Liver (tissue), 9 donors: ENCODE measurements around the gene UQCRHL. TPM values are rescaled to one million over a fixed set of nuclear protein-coding genes. Genes with fewer than 3 reads are reported as not detected.

Experiments used
- DNase-seq: peaks from one replicate; pipeline ENCODE4 v3.0.0-alpha.2; 2017; ENCODE audit warnings: low spot score
- H3K27ac ChIP-seq, 2 donors: one replicate each; pipeline ENCODE4 v1.7.0; 2013; ENCODE audit warnings: inconsistent platforms in 2 of 2, low read length in 2 of 2, control low read depth in 1 of 2, low read depth in 1 of 2, mild to moderate bottlenecking in 1 of 2
- H3K27me3 ChIP-seq, 4 donors: one replicate each; pipeline versions ENCODE4 v1.6.1 to v1.7.0; 2013; ENCODE audit warnings: low read length in 3 of 4, inconsistent platforms in 1 of 4, mild to moderate bottlenecking in 1 of 4, moderate library complexity in 1 of 4; ENCODE audit not compliant: control insufficient read depth in 4 of 4, insufficient read depth in 4 of 4
- H3K36me3 ChIP-seq, 4 donors: one replicate each; pipeline versions ENCODE4 v1.6.1 to v1.7.0; 2013; ENCODE audit warnings: low read length in 3 of 4, mild to moderate bottlenecking in 3 of 4, low read depth in 1 of 4, moderate library complexity in 1 of 4; ENCODE audit not compliant: control insufficient read depth in 4 of 4, insufficient read depth in 3 of 4
- H3K4me1 ChIP-seq, 4 donors: one replicate each; pipeline versions ENCODE4 v1.6.1 to v1.7.0; 2013; ENCODE audit warnings: low read length in 3 of 4, mild to moderate bottlenecking in 3 of 4, moderate library complexity in 1 of 4; ENCODE audit not compliant: control insufficient read depth in 4 of 4, insufficient read depth in 4 of 4
- H3K4me3 ChIP-seq, 3 donors: one replicate each; pipeline versions ENCODE4 v1.6.1 to v1.7.0; 2013; ENCODE audit warnings: low read length in 3 of 3, control low read depth in 1 of 3, low read depth in 1 of 3, mild to moderate bottlenecking in 1 of 3
- H3K9ac ChIP-seq, 2 donors: one replicate each; pipeline ENCODE4 v1.7.0; 2013; ENCODE audit warnings: low read length in 2 of 2, mild to moderate bottlenecking in 2 of 2, moderate library complexity in 2 of 2, control low read depth in 1 of 2, low read depth in 1 of 2
- H3K9me3 ChIP-seq, 4 donors: one replicate each; pipeline versions ENCODE4 v1.6.1 to v1.7.0; 2013; ENCODE audit warnings: low read length in 3 of 4; ENCODE audit not compliant: control insufficient read depth in 4 of 4
- EGR1 ChIP-seq, 2 donors: IDR thresholded peaks; 2 replicates each; pipeline ENCODE4 v1.6.1; 2016 to 2018; ENCODE audit warnings: antibody characterized with exemption in 2 of 2, low read depth in 2 of 2
- FOXA1 ChIP-seq: IDR thresholded peaks from 2 replicates; pipeline ENCODE4 v1.6.1; 2016; ENCODE audit warnings: antibody characterized with exemption
- FOXA2 ChIP-seq: IDR thresholded peaks from 2 replicates; pipeline ENCODE4 v1.6.1; 2016; ENCODE audit warnings: antibody characterized with exemption
- GABPA ChIP-seq, 2 donors: IDR thresholded peaks in 1 of 2; conservative IDR thresholded peaks in 1 of 2; 2 replicates each; pipeline ENCODE4 v1.6.1; 2016; ENCODE audit warnings: antibody characterized with exemption in 2 of 2, mild to moderate bottlenecking in 1 of 2, moderate library complexity in 1 of 2
- HNF4A ChIP-seq, 2 donors: conservative IDR thresholded peaks; 2 replicates each; pipeline ENCODE4 v1.6.1; 2016; ENCODE audit warnings: antibody characterized with exemption in 2 of 2, mild to moderate bottlenecking in 2 of 2
- HNF4G ChIP-seq: IDR thresholded peaks from 2 replicates; pipeline ENCODE4 v1.6.1; 2016; ENCODE audit warnings: antibody characterized with exemption
- JUND ChIP-seq, 2 donors: IDR thresholded peaks; 2 replicates each; pipeline ENCODE4 v1.6.1; 2016; ENCODE audit warnings: antibody characterized with exemption in 2 of 2
- NR2F2 ChIP-seq: IDR thresholded peaks from 2 replicates; pipeline ENCODE4 v1.6.1; 2016; ENCODE audit warnings: antibody characterized with exemption
- RAD21 ChIP-seq, 2 donors: IDR thresholded peaks; 2 replicates each; pipeline ENCODE4 v1.6.1; 2016; ENCODE audit warnings: antibody characterized with exemption in 2 of 2, mild to moderate bottlenecking in 2 of 2
- RXRA ChIP-seq, 2 donors: IDR thresholded peaks; 2 replicates each; pipeline ENCODE4 v1.6.1; 2017 to 2018; ENCODE audit warnings: antibody characterized with exemption in 2 of 2, mild to moderate bottlenecking in 1 of 2
- SP1 ChIP-seq: IDR thresholded peaks from 2 replicates; pipeline ENCODE4 v1.6.1; 2018; ENCODE audit warnings: antibody characterized with exemption, mild to moderate bottlenecking
- TAF1 ChIP-seq: conservative IDR thresholded peaks from 2 replicates; pipeline ENCODE4 v1.6.1; 2016; ENCODE audit warnings: antibody characterized with exemption, mild to moderate bottlenecking
- YY1 ChIP-seq: IDR thresholded peaks from 2 replicates; pipeline ENCODE4 v1.6.1; 2016; ENCODE audit warnings: antibody characterized with exemption, mild to moderate bottlenecking
- WGBS: extraction: QIAGEN DNeasy Blood & Tissue Kit; methylation state at CpG from one replicate; pipeline ENCODE4 v1.1.7; 2013; 5-methylcytosine and 5-hydroxymethylcytosine counted together
- polyA plus RNA-seq, 2 donors: library from polyadenylated mRNA; stranded (reverse) in 1 of 2; unstranded in 1 of 2; fragments of 200-250 nt in 1 of 2; fragments of >200 nt in 1 of 2; fragmentation: Nextera tagmentation in 1 of 2; extraction: Ambion mirVana in 1 of 2; gene quantifications; one replicate each; pipeline versions ENCODE4 v1.2.1 to v1.2.3, GENCODE V29; 2013 to 2015
- total RNA-seq, 2 donors: library from RNA; depleted of rRNA; stranded (reverse); fragments of >200 nt; gene quantifications; one replicate each; pipeline ENCODE4 v1.2.3, GENCODE V29; 2014
- TF ChIP-seq, protein P1 (sequence below): IDR thresholded peaks from 2 replicates; pipeline ENCODE4 v1.6.1; 2016; ENCODE audit warnings: antibody characterized with exemption
- TF ChIP-seq, protein P2 (sequence below): IDR thresholded peaks from 2 replicates; pipeline ENCODE4 v1.6.1; 2016; ENCODE audit warnings: antibody characterized with exemption
- TF ChIP-seq, protein P3 (sequence below): fragments of 150-350 bp; IDR thresholded peaks from 2 replicates; pipeline ENCODE4 v1.5.1; 2017; ENCODE audit warnings: improper control_type of control experiment, low read depth, low read length; ENCODE audit not compliant: missing input control
- TF ChIP-seq, protein P4 (sequence below): IDR thresholded peaks from 2 replicates; pipeline ENCODE4 v1.6.1; 2016; ENCODE audit warnings: antibody characterized with exemption, mild to moderate bottlenecking
- TF ChIP-seq, protein P5 (sequence below): IDR thresholded peaks from 2 replicates; pipeline ENCODE4 v1.6.1; 2016; ENCODE audit warnings: antibody characterized with exemption
- donor health status: healthy.
- donor health status: healthy.
- donor health status: healthy.
- donor health status: healthy.
- donor health status: healthy.

The UQCRHL gene
- total and polyA plus RNA-seq, 4 donors = 0.50 to 2.9 (median 1.4) TPM

DNA sequence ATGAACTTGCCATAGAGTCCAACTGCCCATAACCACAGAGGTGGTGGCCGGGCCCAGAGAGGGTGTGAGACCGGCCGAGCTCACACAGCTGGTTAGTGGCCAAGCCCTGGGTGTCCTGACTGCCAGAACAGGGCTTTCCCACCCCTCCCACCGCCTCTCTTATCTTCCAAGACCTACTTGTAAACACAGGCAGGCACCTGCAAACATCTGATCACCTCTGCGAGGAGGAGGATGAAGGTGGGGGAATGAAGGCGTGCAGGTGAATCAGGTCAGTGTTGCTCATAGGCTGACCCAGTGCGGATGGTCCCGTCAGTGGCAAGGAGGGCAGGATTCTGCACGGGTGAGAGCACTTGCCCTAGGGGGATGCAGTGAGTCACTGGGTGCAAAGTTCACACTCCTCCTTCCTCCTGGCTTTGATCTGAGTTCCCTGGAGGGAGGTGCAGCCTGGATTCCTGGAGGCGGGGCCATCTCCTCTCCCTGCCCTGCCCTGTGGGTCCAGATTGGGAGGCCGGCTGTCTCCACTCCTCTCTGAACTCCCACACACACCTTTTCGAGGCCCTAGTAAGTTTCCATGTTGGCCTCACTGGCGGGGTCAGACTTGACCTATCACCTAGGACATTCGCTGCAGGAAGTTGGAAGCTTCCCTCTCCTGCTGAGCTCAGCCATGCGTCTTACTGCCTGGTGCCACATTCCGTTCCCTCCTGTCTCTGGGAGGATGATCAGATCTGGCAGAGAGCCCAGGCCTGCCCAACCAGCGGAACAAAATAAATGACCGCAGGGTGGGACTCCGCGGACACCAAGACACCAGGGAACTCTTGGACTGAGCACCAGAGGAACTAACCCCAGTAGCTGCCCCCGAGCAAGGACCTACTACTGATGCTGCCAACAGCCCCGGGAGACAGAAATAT is 7.3 kb downstream of the UQCRHL start:
- H3K4me3 ChIP-seq = peak overlapping the region in 1 of 3 donors; percentile 9
- H3K4me1 ChIP-seq = peaks cover 9 to 14% (median 11%) of the 10 kb centered on the region in 4 donors

More for the DNA sequence above, 7.3 kb downstream of the UQCRHL start:
- TF ChIP-seq, protein P1, sequence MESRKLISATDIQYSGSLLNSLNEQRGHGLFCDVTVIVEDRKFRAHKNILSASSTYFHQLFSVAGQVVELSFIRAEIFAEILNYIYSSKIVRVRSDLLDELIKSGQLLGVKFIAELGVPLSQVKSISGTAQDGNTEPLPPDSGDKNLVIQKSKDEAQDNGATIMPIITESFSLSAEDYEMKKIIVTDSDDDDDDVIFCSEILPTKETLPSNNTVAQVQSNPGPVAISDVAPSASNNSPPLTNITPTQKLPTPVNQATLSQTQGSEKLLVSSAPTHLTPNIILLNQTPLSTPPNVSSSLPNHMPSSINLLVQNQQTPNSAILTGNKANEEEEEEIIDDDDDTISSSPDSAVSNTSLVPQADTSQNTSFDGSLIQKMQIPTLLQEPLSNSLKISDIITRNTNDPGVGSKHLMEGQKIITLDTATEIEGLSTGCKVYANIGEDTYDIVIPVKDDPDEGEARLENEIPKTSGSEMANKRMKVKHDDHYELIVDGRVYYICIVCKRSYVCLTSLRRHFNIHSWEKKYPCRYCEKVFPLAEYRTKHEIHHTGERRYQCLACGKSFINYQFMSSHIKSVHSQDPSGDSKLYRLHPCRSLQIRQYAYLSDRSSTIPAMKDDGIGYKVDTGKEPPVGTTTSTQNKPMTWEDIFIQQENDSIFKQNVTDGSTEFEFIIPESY = no peak
- TF ChIP-seq FOXA1 = no peak
- no peak for TF ChIP-seq EGR1 (IDR thresholded peaks at IDR 0.05; ENCODE audit: low read depth in 2 of 2)
- TF ChIP-seq, protein P2, sequence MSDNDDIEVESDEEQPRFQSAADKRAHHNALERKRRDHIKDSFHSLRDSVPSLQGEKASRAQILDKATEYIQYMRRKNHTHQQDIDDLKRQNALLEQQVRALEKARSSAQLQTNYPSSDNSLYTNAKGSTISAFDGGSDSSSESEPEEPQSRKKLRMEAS = no peak
- TF ChIP-seq, protein P3, sequence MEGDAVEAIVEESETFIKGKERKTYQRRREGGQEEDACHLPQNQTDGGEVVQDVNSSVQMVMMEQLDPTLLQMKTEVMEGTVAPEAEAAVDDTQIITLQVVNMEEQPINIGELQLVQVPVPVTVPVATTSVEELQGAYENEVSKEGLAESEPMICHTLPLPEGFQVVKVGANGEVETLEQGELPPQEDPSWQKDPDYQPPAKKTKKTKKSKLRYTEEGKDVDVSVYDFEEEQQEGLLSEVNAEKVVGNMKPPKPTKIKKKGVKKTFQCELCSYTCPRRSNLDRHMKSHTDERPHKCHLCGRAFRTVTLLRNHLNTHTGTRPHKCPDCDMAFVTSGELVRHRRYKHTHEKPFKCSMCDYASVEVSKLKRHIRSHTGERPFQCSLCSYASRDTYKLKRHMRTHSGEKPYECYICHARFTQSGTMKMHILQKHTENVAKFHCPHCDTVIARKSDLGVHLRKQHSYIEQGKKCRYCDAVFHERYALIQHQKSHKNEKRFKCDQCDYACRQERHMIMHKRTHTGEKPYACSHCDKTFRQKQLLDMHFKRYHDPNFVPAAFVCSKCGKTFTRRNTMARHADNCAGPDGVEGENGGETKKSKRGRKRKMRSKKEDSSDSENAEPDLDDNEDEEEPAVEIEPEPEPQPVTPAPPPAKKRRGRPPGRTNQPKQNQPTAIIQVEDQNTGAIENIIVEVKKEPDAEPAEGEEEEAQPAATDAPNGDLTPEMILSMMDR = no peak
- TF ChIP-seq SP1 = peak; percentile 78
- TF ChIP-seq JUND (IDR thresholded peaks at IDR 0.05) = peak; percentile 93 to 96
- TF ChIP-seq RXRA (IDR thresholded peaks at IDR 0.05) = peak; percentile 57 to 69
- TF ChIP-seq TAF1 = no peak
- no peak for TF ChIP-seq GABPA (IDR thresholded peaks at IDR 0.05 in 1 of 2, conservative IDR thresholded peaks at IDR 0.05 in 1 of 2)
- TF ChIP-seq NR2F2 = peak; percentile 68
- TF ChIP-seq, protein P4, sequence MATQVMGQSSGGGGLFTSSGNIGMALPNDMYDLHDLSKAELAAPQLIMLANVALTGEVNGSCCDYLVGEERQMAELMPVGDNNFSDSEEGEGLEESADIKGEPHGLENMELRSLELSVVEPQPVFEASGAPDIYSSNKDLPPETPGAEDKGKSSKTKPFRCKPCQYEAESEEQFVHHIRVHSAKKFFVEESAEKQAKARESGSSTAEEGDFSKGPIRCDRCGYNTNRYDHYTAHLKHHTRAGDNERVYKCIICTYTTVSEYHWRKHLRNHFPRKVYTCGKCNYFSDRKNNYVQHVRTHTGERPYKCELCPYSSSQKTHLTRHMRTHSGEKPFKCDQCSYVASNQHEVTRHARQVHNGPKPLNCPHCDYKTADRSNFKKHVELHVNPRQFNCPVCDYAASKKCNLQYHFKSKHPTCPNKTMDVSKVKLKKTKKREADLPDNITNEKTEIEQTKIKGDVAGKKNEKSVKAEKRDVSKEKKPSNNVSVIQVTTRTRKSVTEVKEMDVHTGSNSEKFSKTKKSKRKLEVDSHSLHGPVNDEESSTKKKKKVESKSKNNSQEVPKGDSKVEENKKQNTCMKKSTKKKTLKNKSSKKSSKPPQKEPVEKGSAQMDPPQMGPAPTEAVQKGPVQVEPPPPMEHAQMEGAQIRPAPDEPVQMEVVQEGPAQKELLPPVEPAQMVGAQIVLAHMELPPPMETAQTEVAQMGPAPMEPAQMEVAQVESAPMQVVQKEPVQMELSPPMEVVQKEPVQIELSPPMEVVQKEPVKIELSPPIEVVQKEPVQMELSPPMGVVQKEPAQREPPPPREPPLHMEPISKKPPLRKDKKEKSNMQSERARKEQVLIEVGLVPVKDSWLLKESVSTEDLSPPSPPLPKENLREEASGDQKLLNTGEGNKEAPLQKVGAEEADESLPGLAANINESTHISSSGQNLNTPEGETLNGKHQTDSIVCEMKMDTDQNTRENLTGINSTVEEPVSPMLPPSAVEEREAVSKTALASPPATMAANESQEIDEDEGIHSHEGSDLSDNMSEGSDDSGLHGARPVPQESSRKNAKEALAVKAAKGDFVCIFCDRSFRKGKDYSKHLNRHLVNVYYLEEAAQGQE = no peak
- TF ChIP-seq, protein P5, sequence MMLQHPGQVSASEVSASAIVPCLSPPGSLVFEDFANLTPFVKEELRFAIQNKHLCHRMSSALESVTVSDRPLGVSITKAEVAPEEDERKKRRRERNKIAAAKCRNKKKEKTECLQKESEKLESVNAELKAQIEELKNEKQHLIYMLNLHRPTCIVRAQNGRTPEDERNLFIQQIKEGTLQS = peak; percentile 94
- TF ChIP-seq YY1 = no peak
- TF ChIP-seq HNF4G = peak; percentile 82
- TF ChIP-seq HNF4A (conservative IDR thresholded peaks at IDR 0.05) = peak; percentile 88 to 89
- TF ChIP-seq RAD21 (IDR thresholded peaks at IDR 0.05) = peak in 1 of 2 donors; percentile 28
- peak; percentile 31 for TF ChIP-seq FOXA2
- H3K9ac ChIP-seq = no peak overlapping the region
- no peaks in the 10 kb centered on the region for H3K9me3 ChIP-seq
- DNase-seq = peak; percentile 35
- no peaks in the 10 kb centered on the region for H3K36me3 ChIP-seq
- WGBS = 54% methylated on average over 22 of the region's 22 CpGs
- H3K27ac ChIP-seq = peak overlapping the region; percentile 37 to 83
- no peaks in the 10 kb centered on the region for H3K27me3 ChIP-seq
